Left kidney (tissue), 8 donors: Measurements from ENCODE around the gene PRKAB1. TPM values are rescaled to one million over a fixed set of nuclear protein-coding genes. Genes with fewer than 3 reads are reported as not detected.
"Not testable (repeated sequence)": the region's sequence is repeated elsewhere in the genome, so short reads cannot be mapped to it uniquely, and the experiment has no call there.

Source experiments
- DNase-seq: peaks from one replicate; pipeline ENCODE4 v3.0.0-alpha.2; 2013
- long read RNA-seq, 8 donors: transcript quantifications; one replicate each; lab custom pipeline, GENCODE V29; 2026
- polyA plus RNA-seq: library from polyadenylated mRNA; unstranded; fragments of 120-200 nt; gene quantifications from one replicate; pipeline ENCODE4 v1.2.1, GENCODE V29; 2013; ENCODE audit not compliant: insufficient read length

The PRKAB1 gene, protein sequence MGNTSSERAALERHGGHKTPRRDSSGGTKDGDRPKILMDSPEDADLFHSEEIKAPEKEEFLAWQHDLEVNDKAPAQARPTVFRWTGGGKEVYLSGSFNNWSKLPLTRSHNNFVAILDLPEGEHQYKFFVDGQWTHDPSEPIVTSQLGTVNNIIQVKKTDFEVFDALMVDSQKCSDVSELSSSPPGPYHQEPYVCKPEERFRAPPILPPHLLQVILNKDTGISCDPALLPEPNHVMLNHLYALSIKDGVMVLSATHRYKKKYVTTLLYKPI
- 86.2 TPM for polyA plus RNA-seq
- long read RNA-seq, donor 1, full-length matches to known transcripts: 64 of 74 reads
- long read RNA-seq, donor 1, partial matches to known transcripts: 10 of 74 reads
- long read RNA-seq, donor 1, other reads (novel, unspliced or antisense): 0 of 74 reads
- long read RNA-seq, donor 2, full-length matches to known transcripts: 41 of 41 reads
- long read RNA-seq, donor 2, partial matches to known transcripts: 0 of 41 reads
- long read RNA-seq, donor 2, other reads (novel, unspliced or antisense): 0 of 41 reads
- long read RNA-seq, donor 3, full-length matches to known transcripts: 55 of 55 reads
- long read RNA-seq, donor 3, partial matches to known transcripts: 0 of 55 reads
- long read RNA-seq, donor 3, other reads (novel, unspliced or antisense): 0 of 55 reads
- long read RNA-seq, donor 4, full-length matches to known transcripts: 13 of 13 reads
- long read RNA-seq, donor 4, partial matches to known transcripts: 0 of 13 reads
- long read RNA-seq, donor 4, other reads (novel, unspliced or antisense): 0 of 13 reads
- long read RNA-seq, donor 5, transcript PRKAB1-201 (7 exons, 2,610 nt): major isoform, 46 of 76 reads
- long read RNA-seq, donor 5, transcript PRKAB1-202 (1 exons, 1,510 nt): minor isoform, 29 of 76 reads
- long read RNA-seq, donor 5, partial matches to known transcripts: 0 of 76 reads
- long read RNA-seq, donor 5, other reads (novel, unspliced or antisense): 0 of 76 reads
- long read RNA-seq, donor 6, full-length matches to known transcripts: 53 of 53 reads
- long read RNA-seq, donor 6, partial matches to known transcripts: 0 of 53 reads
- long read RNA-seq, donor 6, other reads (novel, unspliced or antisense): 0 of 53 reads
- long read RNA-seq, donor 7, full-length matches to known transcripts: 79 of 79 reads
- long read RNA-seq, donor 7, partial matches to known transcripts: 0 of 79 reads
- long read RNA-seq, donor 7, other reads (novel, unspliced or antisense): 0 of 79 reads
- long read RNA-seq, donor 8, full-length matches to known transcripts: 26 of 26 reads
- long read RNA-seq, donor 8, partial matches to known transcripts: 0 of 26 reads
- long read RNA-seq, donor 8, other reads (novel, unspliced or antisense): 0 of 26 reads

DNA sequence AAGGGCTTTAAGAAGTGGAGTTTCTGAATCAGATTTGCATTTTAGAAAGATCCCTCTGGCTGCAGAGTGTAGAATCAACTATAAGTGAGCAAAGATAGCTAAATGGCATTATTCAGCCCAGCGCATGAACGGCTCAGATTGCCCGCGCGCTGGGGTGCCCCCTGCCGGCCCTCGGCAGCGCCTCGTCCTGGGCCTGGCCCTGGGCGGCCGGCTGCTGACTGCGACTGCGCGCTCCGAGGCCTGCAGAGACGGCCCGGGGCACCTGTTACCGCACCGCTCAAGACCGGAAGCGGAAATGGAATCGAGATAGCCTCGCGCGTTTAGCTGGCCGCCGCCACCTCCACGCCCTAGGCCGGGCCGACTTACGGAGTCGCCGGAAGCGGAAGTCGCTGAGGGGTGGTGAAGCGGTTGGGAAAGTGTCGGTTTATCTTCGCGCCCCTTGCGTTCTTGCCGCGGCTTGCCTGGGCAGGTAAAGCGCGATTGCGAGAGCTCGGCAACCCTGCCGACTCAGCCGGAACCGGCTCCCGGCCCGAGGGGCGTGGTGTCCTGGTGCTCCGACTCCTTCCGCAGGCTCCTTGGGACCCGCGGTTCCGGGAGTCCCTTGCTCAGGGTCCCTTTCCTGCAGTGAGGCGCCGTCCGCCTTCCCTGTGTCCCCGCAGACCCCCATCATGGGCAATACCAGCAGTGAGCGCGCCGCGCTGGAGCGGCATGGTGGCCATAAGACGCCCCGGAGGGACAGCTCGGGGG, at the start of gene PRKAB1:
TSS of gene PRKAB1 (plus strand) at position 557 of the 747 bp plus-strand sequence. CDS start at position 669, 112 bp downstream.
- peak; percentile 94 for DNase-seq

DNA sequence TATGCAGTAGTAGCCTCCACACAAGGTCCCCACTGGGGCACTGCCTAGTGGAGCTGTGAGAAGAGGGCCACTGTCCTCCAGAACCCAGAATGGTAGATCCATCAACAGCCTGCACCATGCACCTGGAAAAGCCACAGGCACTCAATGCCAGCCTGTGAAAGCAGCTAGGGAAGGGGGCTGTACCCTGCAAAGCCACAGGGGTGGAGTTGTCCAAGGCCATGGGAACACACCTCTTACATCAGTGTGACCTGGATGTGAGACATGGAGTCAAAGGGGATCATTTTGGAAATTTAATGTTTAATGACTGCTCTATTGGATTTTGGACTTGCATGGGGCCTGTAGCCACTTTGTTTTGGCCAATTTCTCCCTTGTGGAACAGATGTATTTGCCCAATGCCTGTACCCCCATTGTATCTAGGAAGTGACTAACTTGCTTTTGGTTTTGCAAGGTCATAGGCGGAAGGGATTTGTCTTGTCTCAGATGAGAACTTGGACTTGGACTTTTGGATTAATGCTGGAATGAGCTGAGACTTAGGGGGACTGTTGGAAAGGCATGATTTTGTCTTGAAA, 49.5 kb upstream of the PRKAB1 start:
- not testable (repeated sequence) for DNase-seq

DNA sequence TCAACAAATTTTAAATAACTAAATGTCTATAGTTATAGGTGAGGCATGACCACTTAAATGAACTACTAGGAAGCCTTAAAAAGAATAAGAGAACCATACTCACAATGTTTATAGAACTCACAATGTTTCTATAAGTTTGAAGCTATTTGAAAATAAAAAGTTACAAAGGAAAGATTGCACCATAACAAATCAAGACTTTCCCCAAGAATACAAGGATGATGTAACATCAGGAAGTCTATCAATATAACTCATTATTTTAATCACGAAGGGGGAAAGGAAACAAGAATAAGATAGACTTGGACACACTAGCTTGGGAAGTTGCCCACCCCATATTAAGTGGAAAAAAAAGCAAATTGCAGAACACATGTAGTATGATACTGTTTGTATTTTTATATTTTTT, 47.4 kb upstream of the PRKAB1 start:
- no peak for DNase-seq

DNA sequence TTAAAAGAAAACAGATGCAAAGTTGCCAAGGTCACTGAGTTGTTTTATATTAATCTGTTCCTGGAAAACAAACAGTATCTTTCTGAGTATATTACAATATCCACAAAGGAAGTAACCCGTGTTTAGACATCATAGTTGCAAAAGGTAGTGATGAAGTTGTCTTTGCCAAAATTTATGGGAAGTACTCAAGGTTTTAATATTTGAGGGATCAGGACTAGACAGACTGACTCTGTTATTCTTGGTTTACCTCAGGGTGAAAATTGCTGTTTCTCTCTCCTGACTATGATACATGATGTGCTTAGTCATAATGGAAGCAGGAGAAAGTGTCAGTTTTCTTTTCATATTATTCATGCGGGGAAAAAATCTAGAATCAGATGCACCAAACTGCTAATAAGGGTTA, 46.1 kb upstream of the PRKAB1 start:
- no peak for DNase-seq

DNA sequence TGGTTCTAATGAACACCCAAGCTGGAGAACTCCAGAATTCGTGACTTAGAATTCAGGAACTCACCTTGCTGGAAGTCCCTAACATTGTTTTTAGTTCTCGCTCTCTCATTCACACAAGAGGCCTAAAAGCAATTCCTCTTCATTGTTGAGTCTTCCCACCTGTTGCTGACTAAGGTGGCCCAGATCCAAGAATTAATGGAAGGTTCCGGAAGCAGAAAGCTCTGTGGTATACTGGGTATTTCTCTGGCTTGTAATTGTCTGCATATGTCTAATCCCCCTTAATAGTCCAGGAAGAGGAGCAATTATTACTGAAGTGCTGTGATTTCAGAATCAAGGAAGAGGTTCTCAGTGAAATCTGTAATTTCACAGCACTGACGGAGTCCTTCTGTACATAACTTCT, 43.0 kb upstream of the PRKAB1 start:
- DNase-seq: no peak

DNA sequence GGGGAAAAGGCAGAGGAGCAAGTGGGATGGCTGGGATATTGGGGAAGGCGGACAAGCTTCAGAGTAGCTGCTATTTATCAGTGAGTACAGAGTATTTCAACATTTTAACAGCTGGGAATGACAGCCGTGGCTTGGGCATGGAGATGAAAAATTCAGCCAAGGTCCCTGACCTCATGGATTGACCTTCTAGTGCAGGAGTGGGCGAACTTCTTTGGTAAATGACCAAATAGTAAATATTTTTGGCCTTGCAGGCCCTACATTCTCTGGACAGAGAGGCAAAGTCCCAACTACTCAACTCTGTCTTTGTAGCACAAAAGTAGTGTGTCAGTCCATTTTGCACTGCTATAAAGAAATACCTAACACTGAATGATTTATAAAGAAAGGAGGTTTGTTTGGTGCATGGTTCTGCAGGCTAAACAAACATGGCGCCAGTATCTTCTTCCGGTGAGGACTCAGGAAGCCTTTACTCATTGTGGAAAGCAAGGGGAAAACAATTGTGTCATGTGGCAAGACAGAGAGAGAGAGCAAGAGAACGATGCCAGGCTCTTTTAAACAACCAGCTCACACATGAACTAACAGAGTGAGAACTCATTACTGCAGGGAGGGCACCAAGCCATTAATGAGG, 40.8 kb upstream of the PRKAB1 start:
- DNase-seq: no peak

DNA sequence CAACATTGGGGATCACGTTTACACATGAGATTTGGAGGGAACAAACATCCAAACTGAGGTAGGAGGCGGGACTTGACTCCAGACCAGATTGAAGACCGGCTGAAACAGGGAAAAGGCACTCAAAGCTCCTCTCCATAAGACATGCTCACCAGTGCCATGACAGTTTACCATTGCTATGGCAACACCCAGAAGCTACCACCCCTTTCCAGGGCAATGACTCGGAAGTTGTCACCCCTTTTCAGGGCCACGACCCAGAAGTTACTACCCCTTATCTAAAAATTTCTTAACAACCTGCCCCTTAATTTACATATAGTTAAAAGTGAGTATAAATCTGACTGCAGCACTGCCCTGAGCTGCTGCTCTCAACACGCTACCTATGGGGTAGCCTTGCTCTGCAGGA, 40.2 kb upstream of the PRKAB1 start:
- DNase-seq: no peak

DNA sequence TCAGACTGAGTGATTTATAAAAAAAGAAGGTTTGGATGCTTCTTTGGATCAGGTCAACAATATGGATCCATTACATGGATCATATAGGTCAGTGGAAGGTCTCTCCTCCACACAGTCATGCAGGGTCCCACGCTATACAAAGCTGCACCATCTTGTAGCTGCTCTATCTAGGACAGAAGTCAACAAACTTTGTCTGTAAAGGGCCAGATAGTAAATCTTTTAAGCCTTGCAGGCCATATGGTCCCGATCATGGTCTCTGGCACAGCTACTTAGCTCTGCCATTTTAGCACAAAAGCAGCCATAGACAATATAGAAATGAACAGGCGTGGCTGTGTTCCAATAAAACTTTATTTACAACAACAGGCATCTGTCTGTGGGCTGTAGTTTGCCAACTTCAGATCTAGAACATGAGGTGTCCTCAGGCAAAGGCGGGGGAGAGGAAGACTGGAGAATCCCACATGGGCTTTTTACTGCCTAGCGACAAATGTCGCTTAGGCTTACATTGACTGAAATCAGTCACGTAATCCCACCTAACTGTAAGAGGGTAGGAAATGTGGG, 37.6 kb upstream of the PRKAB1 start:
- DNase-seq: no peak

DNA sequence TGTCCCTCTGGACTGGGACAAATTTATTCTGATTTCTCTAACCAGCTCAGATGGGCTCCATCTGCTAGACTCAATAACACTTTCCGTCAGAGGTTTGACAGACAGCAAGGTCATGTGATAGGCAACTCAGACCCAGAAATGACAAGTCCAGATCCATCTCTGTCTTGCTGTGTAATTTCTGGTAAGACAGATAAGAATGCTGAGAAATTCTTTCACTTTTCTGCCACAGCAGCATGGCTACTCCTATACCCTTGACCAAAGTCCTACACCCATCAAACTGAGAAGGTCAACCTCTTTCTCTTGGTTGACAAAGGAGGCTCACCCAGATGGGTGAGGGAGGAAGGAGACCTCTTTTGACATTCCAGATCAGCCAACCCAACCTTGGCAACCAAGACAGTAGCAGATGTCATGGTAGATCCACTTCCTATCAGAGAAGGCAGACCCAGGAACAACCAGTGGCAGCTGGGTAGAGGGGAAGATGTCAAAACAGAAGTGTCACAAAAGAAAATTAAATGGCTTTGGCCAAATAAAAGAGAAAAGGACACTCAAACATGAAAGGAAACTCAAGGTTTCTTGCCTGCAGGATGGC, 36.9 kb upstream of the PRKAB1 start:
- no peak for DNase-seq

DNA sequence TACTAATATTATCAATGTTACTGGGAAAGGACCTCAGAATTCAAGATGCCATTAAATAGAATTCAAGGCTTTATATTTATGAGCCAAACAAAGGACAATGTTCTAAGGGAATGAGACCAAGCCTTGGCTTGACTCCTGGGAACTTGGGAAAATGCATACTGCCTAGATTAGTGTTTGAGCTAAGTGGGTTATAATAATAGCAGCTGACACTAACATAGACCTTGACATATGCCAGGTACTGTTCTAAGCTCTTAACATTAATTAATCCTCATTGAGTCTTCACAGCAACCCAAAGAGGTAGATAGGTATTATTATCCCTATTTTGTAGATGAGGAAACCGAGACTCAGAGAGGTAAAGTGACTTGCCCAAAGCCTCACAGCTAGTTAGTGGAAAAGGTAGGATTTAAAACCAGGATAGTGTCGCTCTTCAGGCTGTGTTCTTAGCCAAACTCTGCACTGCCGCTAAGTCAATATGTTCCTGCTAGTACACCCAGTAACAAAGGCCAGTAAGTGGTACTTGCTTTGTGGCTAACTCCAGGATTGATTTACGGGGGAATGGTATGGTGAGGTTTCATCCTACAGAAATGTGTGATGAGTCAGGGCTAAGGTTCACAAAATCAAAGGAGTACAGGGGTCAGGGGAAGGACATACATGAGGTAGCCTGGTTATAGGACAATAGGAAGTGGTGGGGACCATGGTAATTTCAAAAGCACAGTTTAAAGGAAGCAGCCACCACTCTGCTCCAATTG, 35.8 kb upstream of the PRKAB1 start:
- no peak for DNase-seq

DNA sequence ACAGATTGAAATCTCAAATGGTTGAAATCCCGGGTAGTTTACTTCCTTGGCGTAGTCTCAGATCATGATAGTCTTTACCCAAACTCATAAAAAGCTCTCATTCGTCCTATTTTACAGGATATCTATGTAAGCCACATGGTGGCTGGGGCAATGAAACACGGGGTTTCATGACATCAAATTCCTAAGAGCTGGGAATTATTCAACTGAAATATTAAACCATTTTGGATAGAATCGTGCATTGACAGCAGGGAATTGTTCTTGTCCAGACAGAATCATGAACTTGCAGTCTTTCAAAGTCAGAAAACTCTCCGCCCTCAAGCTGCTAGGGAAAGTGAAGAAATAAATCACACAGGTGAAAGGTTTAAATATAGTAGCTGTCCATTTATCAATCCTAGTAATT, 33.2 kb upstream of the PRKAB1 start:
- peak; percentile 66 for DNase-seq

DNA sequence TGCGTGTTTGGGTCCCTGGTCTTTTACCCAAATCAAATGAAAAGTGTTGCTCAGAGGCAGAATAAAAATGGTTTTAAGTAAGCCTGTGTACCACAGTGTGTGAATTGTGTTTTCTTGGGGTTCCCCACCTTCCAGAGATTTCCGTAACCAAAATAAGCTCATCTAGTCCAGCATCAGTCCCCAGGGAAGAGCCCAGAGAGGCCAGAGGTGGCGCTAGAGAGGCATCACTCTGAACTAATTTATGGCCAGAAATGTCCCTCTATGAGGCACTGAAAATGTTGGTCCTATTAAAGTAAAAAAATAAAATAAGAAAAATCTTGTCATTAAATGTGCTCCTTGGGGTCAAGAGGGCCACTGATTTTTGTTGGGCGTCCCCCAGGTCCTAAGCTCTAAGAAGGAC, 24.9 kb upstream of the PRKAB1 start:
- DNase-seq: no peak

DNA sequence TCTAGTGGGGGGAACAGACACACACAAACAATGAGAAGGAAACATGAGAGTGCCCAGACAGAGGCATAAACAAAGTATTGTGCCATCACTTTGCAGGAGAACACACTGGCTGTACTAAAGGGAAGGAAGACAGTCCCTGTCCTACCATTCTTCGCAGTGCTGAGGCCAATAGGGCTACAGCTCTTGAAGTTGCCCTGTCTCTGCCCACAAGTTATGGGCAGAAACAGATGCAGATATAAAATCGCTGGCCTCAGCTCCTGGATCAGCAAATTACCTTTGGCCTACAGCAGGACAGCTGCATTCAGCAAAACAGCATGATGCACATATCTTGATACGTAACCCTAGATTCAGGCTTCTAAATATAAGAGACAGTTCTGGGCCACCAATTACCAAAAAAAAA, 23.0 kb upstream of the PRKAB1 start:
- DNase-seq: no peak

DNA sequence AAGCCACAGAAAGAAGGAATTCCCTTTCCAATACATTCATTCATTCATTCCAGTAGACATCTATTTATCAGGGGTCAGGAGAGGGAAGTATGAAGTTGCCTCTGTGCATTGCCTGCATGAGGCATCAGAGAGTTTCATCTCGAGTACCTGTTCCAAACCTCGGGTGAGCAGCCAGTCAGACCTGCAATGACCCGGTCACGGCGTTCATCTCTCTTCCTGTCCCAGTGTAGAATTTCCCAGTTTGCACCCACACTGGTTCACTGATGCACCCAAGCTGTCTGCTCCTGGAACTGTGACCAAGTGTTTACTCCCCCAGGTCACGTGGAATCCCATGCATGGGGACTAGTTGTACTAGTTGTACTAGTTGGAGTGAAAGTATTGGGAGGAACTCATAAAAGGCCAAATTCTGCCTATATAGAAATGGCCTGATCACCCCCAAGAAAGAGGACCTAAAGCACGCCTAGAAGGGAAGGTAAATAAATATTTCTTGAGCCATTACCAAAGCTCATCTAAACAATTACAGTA, 22.3 kb upstream of the PRKAB1 start:
- DNase-seq: no peak

DNA sequence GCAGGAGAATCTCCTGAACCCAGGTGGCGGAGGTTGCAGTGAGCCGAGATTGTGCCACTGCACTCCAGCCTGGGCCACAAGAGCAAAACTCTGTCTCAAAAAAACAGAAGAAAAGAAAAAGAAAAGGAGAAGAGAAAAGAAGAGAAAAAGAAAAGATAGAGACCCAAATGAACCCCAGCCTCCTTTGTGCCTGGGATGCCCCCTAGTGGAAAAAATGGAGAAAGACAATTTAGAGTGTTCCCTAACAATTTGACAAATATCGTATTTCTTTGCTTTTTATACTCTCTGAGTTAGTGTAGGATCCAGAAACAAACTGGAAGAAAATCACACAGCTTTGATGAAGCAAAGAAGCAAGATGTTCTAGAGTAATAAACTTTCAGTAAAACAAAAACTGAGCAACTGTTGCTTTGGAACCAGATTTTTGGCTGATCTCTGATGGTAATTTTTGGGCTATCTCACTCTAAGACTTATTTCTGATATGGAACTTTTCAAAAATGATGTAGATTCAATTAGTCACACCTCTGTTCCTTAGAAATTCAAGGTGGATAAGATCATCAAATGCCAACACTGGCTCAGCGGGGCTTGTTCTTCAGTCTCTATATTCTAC, 18.6 kb upstream of the PRKAB1 start:
- DNase-seq: no peak

DNA sequence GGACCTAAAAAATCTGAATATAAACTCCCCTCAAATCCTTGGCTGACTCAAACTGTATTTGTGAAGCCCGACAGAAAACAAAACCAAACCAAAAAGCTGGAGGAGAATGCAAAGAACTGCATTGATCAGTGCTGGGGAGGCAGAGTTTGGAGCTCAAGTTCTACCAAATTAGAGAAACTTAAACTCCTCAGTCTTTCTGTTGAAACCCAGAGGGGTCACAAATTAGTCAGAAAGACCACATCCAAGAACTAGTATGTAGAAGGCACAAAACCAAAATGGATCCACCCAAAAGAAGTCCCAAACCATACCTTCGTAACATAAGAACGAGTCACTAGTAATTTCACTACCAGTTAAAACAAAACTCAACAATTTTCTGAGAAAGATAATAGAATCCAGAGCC, 15.3 kb upstream of the PRKAB1 start:
- no peak for DNase-seq

DNA sequence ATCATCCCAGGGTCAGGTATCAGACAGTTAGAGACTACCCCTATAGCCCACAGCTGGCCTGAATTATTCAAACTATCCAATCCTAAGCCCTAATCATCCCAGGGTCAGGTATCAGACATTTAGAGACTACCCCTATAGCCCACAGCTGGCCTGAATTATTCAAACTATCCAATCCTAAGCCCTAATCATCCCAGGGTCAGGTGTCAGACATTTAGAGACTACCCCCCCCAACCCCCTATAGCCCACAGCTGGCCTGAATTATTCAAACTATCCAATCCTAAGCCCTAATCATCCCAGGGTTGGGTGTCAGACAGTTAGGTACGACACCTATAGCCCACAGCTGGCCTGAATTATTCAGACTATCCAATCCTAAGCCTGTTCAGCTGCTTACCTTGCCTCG, 10.9 kb upstream of the PRKAB1 start:
- not testable (repeated sequence) for DNase-seq

DNA sequence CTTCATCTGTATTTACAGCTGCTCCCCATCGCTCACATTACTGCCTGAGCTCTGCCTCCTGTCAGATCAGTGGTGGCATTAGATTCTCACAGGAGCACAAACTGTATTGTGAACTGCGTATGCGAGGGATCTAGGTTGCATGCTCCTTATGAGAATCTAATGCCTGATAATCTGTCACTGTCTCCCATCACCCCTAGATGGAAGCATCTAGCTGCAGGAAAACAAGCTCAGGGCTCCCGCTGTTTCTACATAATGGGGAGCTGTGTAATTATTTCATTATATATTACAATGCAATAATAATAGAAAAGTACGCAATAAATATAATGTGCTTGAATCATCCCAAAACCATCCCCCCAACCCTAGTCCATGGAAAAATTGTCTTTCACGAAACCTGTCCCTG, 9.8 kb upstream of the PRKAB1 start:
- DNase-seq: not testable (repeated sequence)
